ENCODE measurements around the gene CDADC1.

DNA sequence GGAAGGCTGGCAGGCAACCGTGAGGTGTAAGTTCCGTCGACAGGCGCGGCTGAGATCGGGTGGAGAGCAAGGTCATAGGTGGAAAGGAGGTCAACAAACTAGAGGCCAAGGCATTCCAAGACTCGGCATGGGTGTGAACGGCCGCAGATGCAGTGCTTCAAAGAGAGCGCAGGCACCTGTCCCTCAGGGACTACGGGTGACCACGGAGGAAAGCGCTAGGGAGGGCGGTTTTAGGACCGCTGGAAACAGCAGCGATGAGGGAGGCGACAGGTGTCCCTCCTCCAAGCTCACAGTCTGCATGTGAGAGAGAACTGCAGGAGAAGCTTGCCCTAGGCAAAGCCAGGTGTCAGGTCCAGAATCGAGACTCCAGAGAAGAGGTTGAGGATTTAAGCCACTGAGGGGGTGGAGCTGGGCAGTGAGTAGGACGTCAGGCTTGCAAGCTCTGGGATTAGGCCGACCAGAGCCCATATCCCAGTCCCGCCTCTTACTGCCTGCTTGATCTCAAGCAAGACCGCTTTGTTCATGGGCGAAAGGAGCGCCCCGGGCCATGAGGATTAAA is 29.2 kb upstream of the CDADC1 start:
- TF ChIP-seq, protein P1, sequence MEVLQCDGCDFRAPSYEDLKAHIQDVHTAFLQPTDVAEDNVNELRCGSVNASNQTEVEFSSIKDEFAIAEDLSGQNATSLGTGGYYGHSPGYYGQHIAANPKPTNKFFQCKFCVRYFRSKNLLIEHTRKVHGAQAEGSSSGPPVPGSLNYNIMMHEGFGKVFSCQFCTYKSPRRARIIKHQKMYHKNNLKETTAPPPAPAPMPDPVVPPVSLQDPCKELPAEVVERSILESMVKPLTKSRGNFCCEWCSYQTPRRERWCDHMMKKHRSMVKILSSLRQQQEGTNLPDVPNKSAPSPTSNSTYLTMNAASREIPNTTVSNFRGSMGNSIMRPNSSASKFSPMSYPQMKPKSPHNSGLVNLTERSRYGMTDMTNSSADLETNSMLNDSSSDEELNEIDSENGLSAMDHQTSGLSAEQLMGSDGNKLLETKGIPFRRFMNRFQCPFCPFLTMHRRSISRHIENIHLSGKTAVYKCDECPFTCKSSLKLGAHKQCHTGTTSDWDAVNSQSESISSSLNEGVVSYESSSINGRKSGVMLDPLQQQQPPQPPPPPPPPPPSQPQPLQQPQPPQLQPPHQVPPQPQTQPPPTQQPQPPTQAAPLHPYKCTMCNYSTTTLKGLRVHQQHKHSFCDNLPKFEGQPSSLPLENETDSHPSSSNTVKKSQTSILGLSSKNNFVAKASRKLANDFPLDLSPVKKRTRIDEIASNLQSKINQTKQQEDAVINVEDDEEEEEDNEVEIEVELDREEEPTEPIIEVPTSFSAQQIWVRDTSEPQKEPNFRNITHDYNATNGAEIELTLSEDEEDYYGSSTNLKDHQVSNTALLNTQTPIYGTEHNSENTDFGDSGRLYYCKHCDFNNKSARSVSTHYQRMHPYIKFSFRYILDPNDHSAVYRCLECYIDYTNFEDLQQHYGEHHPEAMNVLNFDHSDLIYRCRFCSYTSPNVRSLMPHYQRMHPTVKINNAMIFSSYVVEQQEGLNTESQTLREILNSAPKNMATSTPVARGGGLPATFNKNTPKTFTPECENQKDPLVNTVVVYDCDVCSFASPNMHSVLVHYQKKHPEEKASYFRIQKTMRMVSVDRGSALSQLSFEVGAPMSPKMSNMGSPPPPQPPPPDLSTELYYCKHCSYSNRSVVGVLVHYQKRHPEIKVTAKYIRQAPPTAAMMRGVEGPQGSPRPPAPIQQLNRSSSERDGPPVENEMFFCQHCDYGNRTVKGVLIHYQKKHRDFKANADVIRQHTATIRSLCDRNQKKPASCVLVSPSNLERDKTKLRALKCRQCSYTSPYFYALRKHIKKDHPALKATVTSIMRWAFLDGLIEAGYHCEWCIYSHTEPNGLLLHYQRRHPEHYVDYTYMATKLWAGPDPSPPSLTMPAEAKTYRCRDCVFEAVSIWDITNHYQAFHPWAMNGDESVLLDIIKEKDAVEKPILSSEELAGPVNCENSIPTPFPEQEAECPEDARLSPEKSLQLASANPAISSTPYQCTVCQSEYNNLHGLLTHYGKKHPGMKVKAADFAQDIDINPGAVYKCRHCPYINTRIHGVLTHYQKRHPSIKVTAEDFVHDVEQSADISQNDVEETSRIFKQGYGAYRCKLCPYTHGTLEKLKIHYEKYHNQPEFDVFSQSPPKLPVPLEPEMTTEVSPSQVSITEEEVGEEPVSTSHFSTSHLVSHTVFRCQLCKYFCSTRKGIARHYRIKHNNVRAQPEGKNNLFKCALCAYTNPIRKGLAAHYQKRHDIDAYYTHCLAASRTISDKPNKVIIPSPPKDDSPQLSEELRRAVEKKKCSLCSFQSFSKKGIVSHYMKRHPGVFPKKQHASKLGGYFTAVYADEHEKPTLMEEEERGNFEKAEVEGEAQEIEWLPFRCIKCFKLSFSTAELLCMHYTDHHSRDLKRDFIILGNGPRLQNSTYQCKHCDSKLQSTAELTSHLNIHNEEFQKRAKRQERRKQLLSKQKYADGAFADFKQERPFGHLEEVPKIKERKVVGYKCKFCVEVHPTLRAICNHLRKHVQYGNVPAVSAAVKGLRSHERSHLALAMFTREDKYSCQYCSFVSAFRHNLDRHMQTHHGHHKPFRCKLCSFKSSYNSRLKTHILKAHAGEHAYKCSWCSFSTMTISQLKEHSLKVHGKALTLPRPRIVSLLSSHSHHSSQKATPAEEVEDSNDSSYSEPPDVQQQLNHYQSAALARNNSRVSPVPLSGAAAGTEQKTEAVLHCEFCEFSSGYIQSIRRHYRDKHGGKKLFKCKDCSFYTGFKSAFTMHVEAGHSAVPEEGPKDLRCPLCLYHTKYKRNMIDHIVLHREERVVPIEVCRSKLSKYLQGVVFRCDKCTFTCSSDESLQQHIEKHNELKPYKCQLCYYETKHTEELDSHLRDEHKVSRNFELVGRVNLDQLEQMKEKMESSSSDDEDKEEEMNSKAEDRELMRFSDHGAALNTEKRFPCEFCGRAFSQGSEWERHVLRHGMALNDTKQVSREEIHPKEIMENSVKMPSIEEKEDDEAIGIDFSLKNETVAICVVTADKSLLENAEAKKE (CRISPR knock-in tag; IDR thresholded peaks at IDR 0.05) = no peak
- TF ChIP-seq EZH2 (IDR thresholded peaks at IDR 0.05; ENCODE audit: low read depth, unreplicated experiment) = no peak
- TF ChIP-seq STAT1 (IDR thresholded peaks at IDR 0.05; ENCODE audit: unreplicated experiment) = no peak
- TF ChIP-seq, protein P2, sequence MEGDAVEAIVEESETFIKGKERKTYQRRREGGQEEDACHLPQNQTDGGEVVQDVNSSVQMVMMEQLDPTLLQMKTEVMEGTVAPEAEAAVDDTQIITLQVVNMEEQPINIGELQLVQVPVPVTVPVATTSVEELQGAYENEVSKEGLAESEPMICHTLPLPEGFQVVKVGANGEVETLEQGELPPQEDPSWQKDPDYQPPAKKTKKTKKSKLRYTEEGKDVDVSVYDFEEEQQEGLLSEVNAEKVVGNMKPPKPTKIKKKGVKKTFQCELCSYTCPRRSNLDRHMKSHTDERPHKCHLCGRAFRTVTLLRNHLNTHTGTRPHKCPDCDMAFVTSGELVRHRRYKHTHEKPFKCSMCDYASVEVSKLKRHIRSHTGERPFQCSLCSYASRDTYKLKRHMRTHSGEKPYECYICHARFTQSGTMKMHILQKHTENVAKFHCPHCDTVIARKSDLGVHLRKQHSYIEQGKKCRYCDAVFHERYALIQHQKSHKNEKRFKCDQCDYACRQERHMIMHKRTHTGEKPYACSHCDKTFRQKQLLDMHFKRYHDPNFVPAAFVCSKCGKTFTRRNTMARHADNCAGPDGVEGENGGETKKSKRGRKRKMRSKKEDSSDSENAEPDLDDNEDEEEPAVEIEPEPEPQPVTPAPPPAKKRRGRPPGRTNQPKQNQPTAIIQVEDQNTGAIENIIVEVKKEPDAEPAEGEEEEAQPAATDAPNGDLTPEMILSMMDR (conservative IDR thresholded peaks at IDR 0.05; ENCODE audit: low read depth in 2 of 2) = no peak
- TF ChIP-seq EZH2phosphoT487 (IDR thresholded peaks at IDR 0.05; ENCODE audit: unreplicated experiment) = no peak
- no peak for TF ChIP-seq POLR2AphosphoS5 (IDR thresholded peaks at IDR 0.05; ENCODE audit: low read depth)
- TF ChIP-seq CREB1 (CRISPR knock-in tag; IDR thresholded peaks at IDR 0.05; ENCODE audit: low read depth) = no peak
- TF ChIP-seq, protein P3, sequence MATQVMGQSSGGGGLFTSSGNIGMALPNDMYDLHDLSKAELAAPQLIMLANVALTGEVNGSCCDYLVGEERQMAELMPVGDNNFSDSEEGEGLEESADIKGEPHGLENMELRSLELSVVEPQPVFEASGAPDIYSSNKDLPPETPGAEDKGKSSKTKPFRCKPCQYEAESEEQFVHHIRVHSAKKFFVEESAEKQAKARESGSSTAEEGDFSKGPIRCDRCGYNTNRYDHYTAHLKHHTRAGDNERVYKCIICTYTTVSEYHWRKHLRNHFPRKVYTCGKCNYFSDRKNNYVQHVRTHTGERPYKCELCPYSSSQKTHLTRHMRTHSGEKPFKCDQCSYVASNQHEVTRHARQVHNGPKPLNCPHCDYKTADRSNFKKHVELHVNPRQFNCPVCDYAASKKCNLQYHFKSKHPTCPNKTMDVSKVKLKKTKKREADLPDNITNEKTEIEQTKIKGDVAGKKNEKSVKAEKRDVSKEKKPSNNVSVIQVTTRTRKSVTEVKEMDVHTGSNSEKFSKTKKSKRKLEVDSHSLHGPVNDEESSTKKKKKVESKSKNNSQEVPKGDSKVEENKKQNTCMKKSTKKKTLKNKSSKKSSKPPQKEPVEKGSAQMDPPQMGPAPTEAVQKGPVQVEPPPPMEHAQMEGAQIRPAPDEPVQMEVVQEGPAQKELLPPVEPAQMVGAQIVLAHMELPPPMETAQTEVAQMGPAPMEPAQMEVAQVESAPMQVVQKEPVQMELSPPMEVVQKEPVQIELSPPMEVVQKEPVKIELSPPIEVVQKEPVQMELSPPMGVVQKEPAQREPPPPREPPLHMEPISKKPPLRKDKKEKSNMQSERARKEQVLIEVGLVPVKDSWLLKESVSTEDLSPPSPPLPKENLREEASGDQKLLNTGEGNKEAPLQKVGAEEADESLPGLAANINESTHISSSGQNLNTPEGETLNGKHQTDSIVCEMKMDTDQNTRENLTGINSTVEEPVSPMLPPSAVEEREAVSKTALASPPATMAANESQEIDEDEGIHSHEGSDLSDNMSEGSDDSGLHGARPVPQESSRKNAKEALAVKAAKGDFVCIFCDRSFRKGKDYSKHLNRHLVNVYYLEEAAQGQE (IDR thresholded peaks at IDR 0.05; ENCODE audit: unreplicated experiment) = no peak
- no peak for TF ChIP-seq JUNB (IDR thresholded peaks at IDR 0.05; ENCODE audit: unreplicated experiment)
- TF ChIP-seq ZNF331 (CRISPR knock-in tag; IDR thresholded peaks at IDR 0.05; ENCODE audit: low read depth) = no peak
- TF ChIP-seq NANOG (IDR thresholded peaks at IDR 0.05; ENCODE audit: borderline replicate concordance) = no peak
